H1 (cell line): ENCODE measurements around the gene SRGAP2C.
"Not testable (repeated sequence)": the region's sequence is repeated elsewhere in the genome, so short reads cannot be mapped to it uniquely, and the experiment has no call there.

Source experiments
- ATF3 ChIP-seq: IDR thresholded peaks from 2 replicates; pipeline ENCODE4 v1.6.1; 2011; ENCODE audit warnings: low read depth, mild to moderate bottlenecking, low read length; ENCODE audit not compliant: insufficient read depth
- BCL11A ChIP-seq, 2 experiments: IDR thresholded peaks; one replicate each; pipeline ENCODE4 v1.6.1; 2011; ENCODE audit warnings: low read depth in 2 of 2, low read length in 2 of 2, mild to moderate bottlenecking in 2 of 2
- CBX5 ChIP-seq: fragments of 300-800, 300-1000 bp; sonication (generic); IDR thresholded peaks from 2 replicates; pipeline ENCODE4 v1.7.1; 2016; ENCODE audit warnings: antibody characterized with exemption, low read length, low read depth
- CHD2 ChIP-seq: IDR thresholded peaks from 2 replicates; pipeline ENCODE4 v1.6.1; 2012; ENCODE audit warnings: low read length, improper control_type of control experiment
- CTCF ChIP-seq, 3 experiments: IDR thresholded peaks; 1 replicate in 2 of 3; 2 replicates in 1 of 3; pipeline versions ENCODE4 v1.5.1 to v1.6.1; 2011; ENCODE audit warnings: low read length in 3 of 3, mild to moderate bottlenecking in 3 of 3, inconsistent platforms in 2 of 3, low read depth in 1 of 3, moderate library complexity in 1 of 3; ENCODE audit not compliant: insufficient read depth in 1 of 3; ENCODE audit errors: control extremely low read depth in 1 of 3
- EZH2 ChIP-seq: fragments of 200-600 bp; sonication (generic); IDR thresholded peaks from 2 replicates; pipeline ENCODE4 v1.7.1; 2012; ENCODE audit warnings: low read depth, mild to moderate bottlenecking, moderate library complexity, low read length, inconsistent platforms; ENCODE audit not compliant: severe bottlenecking
- FOSL1 ChIP-seq: IDR thresholded peaks from 2 replicates; pipeline ENCODE4 v1.6.1; 2011; ENCODE audit warnings: mild to moderate bottlenecking, low read depth, low read length, moderate library complexity; ENCODE audit not compliant: insufficient read depth
- HDAC2 ChIP-seq, 2 experiments: fragments of 300-600 bp in 1 of 2; sonication (generic) in 1 of 2; IDR thresholded peaks; 2 replicates each; pipeline ENCODE4 v1.6.1; 2011 to 2012; ENCODE audit warnings: low read depth in 2 of 2, low read length in 2 of 2, mild to moderate bottlenecking in 2 of 2, moderate library complexity in 2 of 2, borderline replicate concordance in 1 of 2, inconsistent platforms in 1 of 2
- HDAC6 ChIP-seq: IDR thresholded peaks from one replicate; pipeline ENCODE4 v1.7.1; 2012; ENCODE audit warnings: low read depth, mild to moderate bottlenecking, inconsistent platforms, low read length, moderate library complexity
- POLR2A ChIP-seq, 2 experiments: IDR thresholded peaks; 1 replicate in 1 of 2; 2 replicates in 1 of 2; pipeline ENCODE4 v1.6.1; 2011; ENCODE audit warnings: low read depth in 2 of 2, low read length in 2 of 2, mild to moderate bottlenecking in 2 of 2; ENCODE audit errors: control extremely low read depth in 1 of 2
- SIX5 ChIP-seq: IDR thresholded peaks from 2 replicates; pipeline ENCODE4 v1.6.1; 2011; ENCODE audit warnings: mild to moderate bottlenecking, low read depth, low read length
- SRF ChIP-seq: IDR thresholded peaks from 2 replicates; pipeline ENCODE4 v1.6.1; 2011; ENCODE audit warnings: mild to moderate bottlenecking, low read depth, low read length, moderate library complexity
- TEAD4 ChIP-seq: IDR thresholded peaks from 2 replicates; pipeline ENCODE4 v1.6.1; 2012; ENCODE audit warnings: low read depth, low read length, inconsistent platforms, mixed read lengths

- TF ChIP-seq HDAC6; EZH2; SRF; HDAC2 (IDR thresholded peaks at IDR 0.05; ENCODE audit: borderline replicate concordance in 1 of 2, low read depth in 2 of 2, low read length in 2 of 2); CTCF (IDR thresholded peaks at IDR 0.05; ENCODE audit: control extremely low read depth in 1 of 3, insufficient read depth in 1 of 3, low read depth in 1 of 3, low read length in 3 of 3); FOSL1; BCL11A (IDR thresholded peaks at IDR 0.05; ENCODE audit: low read depth in 2 of 2, low read length in 2 of 2); TEAD4; POLR2A (IDR thresholded peaks at IDR 0.05; ENCODE audit: control extremely low read depth in 1 of 2, low read depth in 2 of 2, low read length in 2 of 2); SIX5; CBX5; CHD2; ATF3: not testable (repeated sequence)
Observed at GRCh38 chr1:121278202-121278601, 93.4 kb downstream of the SRGAP2C start.
